ENCODE results near the gene UPK3B.
"Not testable (repeated sequence)": the region's sequence is repeated elsewhere in the genome, so short reads cannot be mapped to it uniquely, and the experiment has no call there.

DNA sequence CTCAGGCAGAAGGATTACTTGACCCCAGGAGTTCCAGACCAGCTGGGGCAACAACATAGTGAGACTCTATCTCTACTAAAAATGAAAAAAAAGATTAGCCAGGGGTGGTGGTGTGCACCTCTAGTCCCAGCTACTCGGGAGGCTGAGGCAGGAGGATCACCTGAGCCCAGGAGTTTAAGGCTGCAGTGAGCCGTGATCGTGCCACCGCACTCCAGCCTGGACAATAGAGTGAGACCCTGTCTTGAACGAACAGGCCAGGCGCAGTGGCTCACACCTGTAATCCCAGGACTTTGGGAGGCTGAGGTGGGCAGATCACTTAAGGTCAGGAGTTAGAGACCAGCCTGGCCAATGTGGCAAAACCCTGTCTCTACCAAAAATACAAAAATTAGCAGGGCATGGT lies 6.6 kb downstream of the UPK3B start:
- TF ChIP-seq, protein P1, sequence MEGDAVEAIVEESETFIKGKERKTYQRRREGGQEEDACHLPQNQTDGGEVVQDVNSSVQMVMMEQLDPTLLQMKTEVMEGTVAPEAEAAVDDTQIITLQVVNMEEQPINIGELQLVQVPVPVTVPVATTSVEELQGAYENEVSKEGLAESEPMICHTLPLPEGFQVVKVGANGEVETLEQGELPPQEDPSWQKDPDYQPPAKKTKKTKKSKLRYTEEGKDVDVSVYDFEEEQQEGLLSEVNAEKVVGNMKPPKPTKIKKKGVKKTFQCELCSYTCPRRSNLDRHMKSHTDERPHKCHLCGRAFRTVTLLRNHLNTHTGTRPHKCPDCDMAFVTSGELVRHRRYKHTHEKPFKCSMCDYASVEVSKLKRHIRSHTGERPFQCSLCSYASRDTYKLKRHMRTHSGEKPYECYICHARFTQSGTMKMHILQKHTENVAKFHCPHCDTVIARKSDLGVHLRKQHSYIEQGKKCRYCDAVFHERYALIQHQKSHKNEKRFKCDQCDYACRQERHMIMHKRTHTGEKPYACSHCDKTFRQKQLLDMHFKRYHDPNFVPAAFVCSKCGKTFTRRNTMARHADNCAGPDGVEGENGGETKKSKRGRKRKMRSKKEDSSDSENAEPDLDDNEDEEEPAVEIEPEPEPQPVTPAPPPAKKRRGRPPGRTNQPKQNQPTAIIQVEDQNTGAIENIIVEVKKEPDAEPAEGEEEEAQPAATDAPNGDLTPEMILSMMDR (IDR thresholded peaks at IDR 0.05; ENCODE audit: borderline replicate concordance, extremely low read depth, low read length, poor library complexity, severe bottlenecking) = not testable (repeated sequence)
- TF ChIP-seq EZH2 (IDR thresholded peaks at IDR 0.05; ENCODE audit: borderline replicate concordance, low read depth, low read length, severe bottlenecking) = not testable (repeated sequence)

Measured in DND-41 (cell line).